NCI-H526 (cell line): ENCODE measurements around the gene RAD9A.
A peak's percentile ranks its signal among the peaks of the same experiment; 100 is the strongest.
"Not testable (repeated sequence)": the region's sequence is repeated elsewhere in the genome, so short reads cannot be mapped to it uniquely, and the experiment has no call there.

Experiments
- DNase-seq, 2 experiments: peaks; one replicate each; lab custom pipeline; 2025; lab: John Stamatoyannopoulos, UW

Gene RAD9A

DNA sequence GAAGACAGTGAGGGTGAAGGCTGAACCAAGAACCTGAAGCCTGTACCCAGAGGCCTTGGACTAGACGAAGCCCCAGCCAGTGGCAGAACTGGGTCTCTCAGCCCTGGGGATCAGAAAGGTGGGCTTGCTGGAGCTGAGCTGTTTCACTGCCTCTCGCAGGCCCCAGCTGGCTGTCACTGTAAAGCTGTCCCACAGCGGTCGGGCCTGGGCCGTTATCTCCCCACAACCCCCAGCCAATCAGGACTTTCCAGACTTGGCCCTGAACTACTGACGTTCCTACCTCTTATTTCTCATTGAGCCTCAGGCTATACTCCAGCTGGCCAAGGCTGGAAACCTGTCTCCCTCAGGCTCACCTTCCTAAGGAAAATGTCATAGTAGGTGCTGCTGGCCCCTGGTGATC is 5.8 kb downstream of the RAD9A start:
- no peak for DNase-seq

GRCh38 chr11:67397986-67398660 is 6.3 kb downstream of the RAD9A start:
- no peak for DNase-seq

GRCh38 chr11:67398661-67399563 is 7.1 kb downstream of the RAD9A start:
- DNase-seq = no peak

DNA sequence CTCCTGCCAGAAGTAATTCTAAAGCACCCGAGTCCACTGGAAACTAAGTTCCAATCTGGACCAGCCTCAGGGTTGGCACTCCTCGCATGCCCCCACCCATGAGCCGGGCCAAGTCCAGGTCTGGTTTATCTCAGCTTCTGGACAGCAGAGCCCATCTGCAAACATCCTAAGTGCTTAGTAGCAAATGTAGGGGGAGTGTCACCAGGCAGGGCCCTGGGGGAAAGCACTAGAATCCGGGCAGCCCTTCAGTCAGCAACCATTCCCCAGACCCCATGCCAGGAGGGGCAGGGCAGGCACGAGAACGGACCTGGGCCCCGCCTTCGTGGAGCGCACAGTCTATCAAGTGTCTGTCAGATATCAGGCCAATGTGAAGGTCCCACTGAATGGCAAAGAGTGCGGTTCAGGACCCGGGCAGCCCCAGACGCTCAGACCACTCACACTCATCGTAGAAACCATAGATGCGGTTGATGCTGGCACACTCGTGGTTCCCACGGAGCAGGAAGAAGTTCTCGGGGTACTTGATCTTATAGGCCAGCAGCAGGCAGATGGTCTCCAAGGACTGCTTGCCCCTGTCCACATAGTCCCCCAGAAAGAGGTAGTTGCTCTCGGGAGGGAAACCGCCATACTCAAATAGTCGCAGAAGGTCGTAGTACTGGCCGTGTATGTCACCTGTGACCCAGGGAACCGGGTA is 8.6 kb downstream of the RAD9A start:
- DNase-seq = no peak

DNA sequence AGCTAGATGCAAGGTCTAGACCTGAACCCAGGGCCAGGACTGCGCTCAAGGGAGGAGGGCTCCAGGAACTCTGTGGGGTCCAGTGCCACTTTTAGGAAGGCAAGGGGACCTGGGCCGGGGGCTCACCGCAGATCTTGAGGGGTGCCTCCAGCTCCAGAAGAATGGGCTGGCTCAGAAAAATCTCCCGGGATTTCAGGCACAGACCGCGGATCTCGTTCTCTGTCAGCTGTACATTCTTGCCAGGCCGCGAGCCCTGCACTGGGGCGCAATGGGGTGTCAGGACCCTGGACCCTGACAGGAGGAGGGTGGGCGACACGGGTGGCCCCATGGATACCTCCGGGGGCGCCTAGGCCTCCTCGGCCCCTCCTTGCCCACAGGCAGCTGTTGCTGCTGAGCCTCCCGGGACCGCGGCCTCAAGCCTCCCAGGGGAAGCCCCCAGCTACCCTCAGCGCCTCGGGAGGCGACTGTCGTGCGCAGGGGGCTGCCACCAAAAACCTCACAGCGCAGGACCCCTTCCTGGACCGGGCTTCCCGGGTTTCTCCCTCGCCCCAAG is 9.2 kb downstream of the RAD9A start:
- DNase-seq = peak in 1 of 2 experiments; percentile 46

GRCh38 chr11:67401495-67402191 is 9.9 kb downstream of the RAD9A start, which contains the start of gene PPP1CA:
Gene PPP1CA (minus strand): TSS chr11:67401858. CDS start chr11:67401782, 76 bp downstream.
- peak; percentile 58 to 95 for DNase-seq

GRCh38 chr11:67402192-67402839 is 10.5 kb downstream of the RAD9A start:
- DNase-seq = not testable (repeated sequence)

- DNase-seq = not testable (repeated sequence)
These were observed 11.3 kb downstream of the RAD9A start for GRCh38 chr11:67403085-67403484.

GRCh38 chr11:67404515-67405195 is 12.9 kb downstream of the RAD9A start:
- DNase-seq = no peak

DNA sequence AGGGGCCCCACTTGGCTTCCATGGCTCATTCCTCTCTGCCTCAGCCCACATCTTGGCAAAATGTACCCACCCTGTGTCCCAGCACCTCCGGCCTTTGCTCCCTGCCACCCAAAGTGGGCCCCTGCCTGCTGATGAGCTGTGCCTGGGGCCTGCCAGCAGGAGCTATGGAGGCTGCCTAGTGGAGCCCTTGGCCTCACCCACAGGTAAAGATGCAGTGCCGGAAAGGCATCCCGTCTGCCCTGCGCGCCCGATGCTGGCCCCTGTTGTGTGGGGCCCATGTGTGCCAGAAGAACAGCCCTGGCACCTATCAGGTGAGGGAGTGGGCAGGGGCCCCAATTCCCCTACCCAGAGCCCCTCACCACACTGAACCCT is 13.4 kb downstream of the RAD9A start:
- DNase-seq = no peak

DNA sequence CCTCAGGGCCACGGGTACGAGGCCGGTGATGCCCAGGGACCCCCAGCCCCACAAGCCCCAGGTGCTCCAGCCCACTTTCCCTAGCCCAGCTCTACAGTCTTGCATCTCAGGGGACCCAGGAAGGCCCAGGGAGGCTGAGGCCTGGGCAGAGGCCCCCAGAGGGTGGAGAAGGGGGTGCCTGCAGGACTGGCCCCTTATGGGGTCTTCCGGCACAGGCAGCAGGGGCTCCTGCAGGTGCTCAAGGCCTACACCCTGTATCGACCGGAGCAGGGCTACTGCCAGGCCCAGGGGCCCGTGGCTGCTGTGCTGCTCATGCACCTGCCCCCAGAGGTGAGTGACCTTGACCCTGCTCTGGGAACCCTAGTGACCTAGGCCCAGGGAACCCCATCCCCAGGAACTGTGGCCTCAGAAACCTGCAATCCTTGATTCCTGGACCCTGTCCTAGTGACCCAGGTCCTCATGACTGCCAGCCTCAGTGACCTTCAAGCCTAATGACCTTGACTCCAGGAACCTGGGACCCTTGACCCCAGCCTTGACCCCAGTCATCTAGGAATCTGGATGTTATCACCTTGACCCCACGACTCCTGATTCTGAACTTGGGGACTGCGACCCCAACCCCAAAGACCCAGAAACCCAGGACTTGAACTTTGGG is 14.0 kb downstream of the RAD9A start:
- no peak for DNase-seq

DNA sequence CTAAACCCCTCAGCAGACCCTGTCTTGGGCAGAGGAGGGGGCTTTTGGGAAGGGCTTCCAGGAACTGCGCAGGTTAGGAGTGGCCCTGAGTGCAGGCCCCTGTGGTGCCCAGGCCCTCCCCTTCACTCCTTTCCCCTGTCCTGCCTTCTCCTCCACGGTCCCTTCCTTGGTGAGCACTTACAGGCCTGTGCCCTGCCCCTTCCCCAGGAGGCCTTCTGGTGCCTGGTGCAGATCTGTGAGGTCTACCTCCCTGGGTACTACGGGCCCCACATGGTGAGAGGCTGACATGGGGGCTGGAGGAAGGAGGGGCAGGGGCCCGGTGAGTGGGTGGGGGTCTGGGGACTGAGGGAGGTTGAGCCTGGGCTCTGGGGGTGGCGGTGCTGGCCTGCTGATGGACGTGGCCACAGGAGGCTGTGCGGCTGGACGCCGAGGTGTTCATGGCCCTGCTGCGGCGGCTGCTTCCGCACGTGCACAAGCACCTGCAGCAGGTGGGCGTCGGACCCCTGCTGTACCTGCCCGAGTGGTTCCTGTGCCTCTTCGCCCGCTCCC is 14.7 kb downstream of the RAD9A start:
- no peak for DNase-seq

DNA sequence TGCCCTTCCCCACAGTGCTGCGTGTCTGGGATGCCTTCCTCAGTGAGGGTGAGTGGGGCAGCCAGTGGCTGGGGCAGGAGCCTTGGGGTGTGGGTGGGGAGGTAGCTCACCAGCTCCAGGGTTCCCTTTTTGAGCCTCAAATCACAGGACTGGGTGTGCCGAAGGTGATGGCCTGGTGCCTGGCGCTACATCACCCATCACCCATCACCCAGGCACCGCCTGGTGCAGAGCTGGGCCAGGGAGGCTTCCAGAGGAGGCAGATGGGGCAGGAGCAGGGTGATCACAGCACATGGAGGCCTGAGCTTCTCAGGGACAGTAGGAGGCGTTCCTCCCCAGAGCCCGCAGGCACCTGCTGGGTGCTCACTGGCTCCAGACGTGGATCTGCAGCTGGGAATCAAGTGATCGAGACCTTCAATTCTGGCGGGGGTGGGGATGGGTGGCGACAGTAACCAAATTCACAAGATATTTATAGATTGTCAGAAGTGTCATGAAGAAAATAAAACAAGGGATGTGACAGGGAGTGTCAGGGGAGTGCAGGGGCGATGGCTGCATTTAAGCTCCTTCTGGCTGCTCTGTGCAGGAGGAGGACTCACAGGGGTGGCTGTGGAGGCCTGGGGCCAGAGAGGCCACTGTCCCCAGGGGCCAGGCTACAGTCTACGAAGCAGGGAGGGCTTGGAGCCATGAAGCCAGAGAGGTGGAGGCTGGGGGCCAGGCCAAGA is 15.3 kb downstream of the RAD9A start:
- DNase-seq = peak in 1 of 2 experiments; percentile 60

DNA sequence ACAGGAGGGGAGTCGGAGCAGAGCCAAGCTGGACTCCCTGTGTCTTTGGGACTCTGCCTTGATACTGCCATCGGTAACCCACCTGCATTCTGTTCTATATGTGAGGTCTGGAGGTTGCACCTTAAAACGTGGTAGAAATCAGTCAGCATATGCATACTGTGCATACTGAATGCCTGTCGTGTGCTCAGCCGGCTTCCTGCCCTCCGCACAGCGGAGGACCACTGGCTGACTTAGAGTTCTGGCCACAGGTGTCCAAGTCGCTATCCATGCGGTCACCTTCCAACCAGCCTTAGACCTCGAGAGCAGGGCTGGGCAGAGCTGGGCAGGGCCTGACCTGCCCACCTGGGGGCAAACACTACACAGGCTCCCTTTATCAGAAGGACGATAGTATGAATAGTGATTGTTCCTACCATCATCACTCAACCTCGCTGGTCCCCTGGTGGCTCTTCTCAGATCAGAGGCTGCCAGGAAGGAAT is 15.9 kb downstream of the RAD9A start:
- DNase-seq = no peak

DNA sequence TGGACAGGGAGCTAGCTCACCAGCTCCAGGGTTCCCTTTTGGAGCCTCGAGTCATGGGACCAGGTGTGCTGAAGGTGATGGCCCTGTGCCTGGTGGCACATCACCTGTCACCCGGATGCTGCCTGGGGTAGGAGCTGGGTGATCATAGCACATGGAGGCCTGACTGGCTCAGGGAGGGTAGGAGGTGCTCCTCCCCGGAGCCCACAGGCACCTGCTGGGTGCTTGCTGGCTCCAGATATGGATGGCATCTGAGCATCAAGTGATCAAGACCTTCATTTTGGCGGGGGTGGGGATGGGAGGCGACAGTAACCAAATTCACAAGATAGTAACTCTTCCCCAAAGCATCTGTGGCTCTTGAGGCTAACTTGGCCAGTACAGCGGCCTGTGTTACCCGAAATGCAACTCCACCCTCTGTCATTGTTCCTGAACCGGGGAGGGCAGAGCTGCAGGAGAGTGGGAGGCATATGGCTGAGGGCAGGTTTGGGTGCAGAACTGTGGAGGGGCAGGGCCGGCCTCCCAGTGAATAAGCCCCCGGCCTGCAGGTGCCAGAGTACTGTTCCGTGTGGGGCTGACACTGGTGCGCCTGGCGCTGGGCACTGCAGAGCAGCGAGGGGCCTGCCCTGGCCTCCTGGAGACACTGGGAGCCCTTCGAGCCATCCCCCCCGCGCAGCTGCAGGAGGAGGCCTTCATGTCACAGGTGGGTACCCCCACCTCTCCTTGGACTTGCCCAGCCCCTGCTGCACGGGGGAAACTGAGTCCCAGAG is 16.8 kb downstream of the RAD9A start:
- DNase-seq = no peak

DNA sequence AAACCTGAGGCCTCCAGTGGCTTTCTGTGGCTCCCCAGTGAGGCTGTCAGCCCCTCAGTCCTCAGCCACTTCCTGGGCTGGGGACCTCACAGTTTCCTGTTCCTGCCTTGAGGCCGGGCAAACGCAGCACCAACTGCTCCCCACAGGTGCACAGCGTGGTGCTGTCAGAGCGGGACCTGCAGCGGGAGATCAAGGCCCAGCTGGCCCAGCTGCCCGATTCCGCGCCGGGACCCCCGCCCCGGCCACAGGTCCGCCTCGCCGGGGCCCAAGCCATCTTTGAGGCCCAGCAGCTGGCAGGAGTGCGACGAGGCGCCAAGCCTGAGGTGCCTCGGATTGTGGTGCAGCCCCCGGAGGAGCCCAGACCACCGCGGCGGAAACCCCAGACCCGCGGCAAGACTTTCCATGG is 17.5 kb downstream of the RAD9A start:
- no peak for DNase-seq

GRCh38 chr11:67409781-67410368 is 18.1 kb downstream of the RAD9A start:
- peak; percentile 39 to 82 for DNase-seq

DNA sequence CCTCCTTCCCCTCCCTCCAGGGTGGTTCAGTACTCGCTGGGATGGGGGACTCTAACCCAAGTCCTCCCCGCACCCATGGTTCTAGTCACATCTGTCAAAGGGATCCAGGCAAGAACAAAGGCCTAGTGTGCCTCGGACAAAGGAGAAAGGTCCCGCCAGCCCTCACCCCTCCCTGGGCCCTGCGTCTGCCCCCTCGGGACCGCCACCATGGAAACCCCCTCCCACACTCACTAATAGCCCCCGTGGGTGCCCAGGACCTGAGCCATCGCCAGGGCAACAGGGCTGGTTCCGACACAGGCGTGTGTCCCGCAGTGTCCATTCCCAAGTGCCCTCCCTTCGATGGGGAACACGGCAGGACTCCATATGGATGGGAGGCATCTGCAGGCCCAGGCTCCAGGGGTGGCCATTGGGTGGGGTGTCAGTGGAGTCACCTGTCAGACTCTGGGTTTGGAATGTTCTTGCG is 18.6 kb downstream of the RAD9A start:
- DNase-seq = no peak
